Myocyte (in vitro differentiated cells): Measurements from ENCODE around the gene CDHR1. TPM values are rescaled to one million over a fixed set of nuclear protein-coding genes. Genes with fewer than 3 reads are reported as not detected.

Experiments
- DNase-seq: peaks from one replicate; pipeline ENCODE4 v3.0.0-alpha.2; 2012; ENCODE audit warnings: low read depth
- total RNA-seq: library from RNA; depleted of rRNA; stranded (reverse); fragments of >200 nt; gene quantifications from 2 replicates; pipeline ENCODE4 v1.2.3, GENCODE V29; 2014

Gene CDHR1
- total RNA-seq, 1 donor from 2014 or later: 0.86 TPM

- DNase-seq: no peak
These were observed 67.0 kb downstream of the CDHR1 start for GRCh38 chr10:84261236-84261915.

GRCh38 chr10:84262190-84262956 is 68.0 kb downstream of the CDHR1 start:
- no peak for DNase-seq

GRCh38 chr10:84263716-84264115 is 69.4 kb downstream of the CDHR1 start:
- DNase-seq: no peak

- DNase-seq: peak; percentile 66
These were observed 70.3 kb downstream of the CDHR1 start for GRCh38 chr10:84264611-84265141.

- DNase-seq: peak; percentile 90
These were observed 71.1 kb downstream of the CDHR1 start for GRCh38 chr10:84265418-84265817.

- peak; percentile 57 for DNase-seq
These were observed 73.3 kb downstream of the CDHR1 start for GRCh38 chr10:84267503-84268126.

- DNase-seq: no peak
These were observed 74.8 kb downstream of the CDHR1 start for GRCh38 chr10:84269162-84269561.

Other genes starting within 250 kb of the CDHR1 start
- gene GHITM, start 55.0 kb upstream of the CDHR1 start, total RNA-seq: 232 and 248 TPM in 2 replicates
- not detected in 2 replicates for gene GPR15LG, start 20.7 kb upstream of the CDHR1 start, total RNA-seq
- gene LRIT2, start 31.0 kb downstream of the CDHR1 start, total RNA-seq: not detected in 2 replicates
- gene LRIT1, start 47.0 kb downstream of the CDHR1 start, total RNA-seq: 0.11 TPM in 1 of 2 replicates, not detected in the other
- gene RGR, start 50.5 kb downstream of the CDHR1 start, total RNA-seq: 2.3 and 8.2 TPM in 2 replicates
- 49.2 and 52.9 TPM in 2 replicates for gene CCSER2, start 134.1 kb downstream of the CDHR1 start, total RNA-seq